ENCODE measurements around the gene ZNF91.

- TF ChIP-seq, protein P1, sequence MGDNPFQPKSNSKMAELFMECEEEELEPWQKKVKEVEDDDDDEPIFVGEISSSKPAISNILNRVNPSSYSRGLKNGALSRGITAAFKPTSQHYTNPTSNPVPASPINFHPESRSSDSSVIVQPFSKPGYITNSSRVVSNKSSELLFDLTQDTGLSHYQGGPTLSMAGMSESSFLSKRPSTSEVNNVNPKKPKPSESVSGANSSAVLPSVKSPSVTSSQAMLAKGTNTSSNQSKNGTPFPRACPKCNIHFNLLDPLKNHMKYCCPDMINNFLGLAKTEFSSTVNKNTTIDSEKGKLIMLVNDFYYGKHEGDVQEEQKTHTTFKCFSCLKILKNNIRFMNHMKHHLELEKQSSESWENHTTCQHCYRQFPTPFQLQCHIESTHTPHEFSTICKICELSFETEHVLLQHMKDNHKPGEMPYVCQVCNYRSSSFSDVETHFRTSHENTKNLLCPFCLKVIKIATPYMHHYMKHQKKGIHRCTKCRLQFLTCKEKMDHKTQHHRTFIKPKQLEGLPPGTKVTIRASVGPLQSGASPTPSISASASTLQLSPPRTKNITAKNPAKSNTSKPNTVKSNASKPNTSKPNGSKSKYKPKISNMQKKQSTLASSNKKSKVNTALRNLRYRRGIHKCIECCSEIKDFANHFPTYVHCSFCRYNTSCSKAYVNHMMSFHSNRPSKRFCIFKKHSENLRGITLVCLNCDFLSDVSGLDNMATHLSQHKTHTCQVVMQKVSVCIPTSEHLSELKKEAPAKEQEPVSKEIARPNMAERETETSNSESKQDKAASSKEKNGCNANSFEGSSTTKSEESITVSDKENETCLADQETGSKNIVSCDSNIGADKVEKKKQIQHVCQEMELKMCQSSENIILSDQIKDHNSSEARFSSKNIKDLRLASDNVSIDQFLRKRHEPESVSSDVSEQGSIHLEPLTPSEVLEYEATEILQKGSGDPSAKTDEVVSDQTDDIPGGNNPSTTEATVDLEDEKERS (tag by site-specific recombination; IDR thresholded peaks at IDR 0.05): no peak
- TF ChIP-seq, protein P2, sequence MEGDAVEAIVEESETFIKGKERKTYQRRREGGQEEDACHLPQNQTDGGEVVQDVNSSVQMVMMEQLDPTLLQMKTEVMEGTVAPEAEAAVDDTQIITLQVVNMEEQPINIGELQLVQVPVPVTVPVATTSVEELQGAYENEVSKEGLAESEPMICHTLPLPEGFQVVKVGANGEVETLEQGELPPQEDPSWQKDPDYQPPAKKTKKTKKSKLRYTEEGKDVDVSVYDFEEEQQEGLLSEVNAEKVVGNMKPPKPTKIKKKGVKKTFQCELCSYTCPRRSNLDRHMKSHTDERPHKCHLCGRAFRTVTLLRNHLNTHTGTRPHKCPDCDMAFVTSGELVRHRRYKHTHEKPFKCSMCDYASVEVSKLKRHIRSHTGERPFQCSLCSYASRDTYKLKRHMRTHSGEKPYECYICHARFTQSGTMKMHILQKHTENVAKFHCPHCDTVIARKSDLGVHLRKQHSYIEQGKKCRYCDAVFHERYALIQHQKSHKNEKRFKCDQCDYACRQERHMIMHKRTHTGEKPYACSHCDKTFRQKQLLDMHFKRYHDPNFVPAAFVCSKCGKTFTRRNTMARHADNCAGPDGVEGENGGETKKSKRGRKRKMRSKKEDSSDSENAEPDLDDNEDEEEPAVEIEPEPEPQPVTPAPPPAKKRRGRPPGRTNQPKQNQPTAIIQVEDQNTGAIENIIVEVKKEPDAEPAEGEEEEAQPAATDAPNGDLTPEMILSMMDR (tag by site-specific recombination; IDR thresholded peaks at IDR 0.05): no peak
- no peak for TF ChIP-seq GLI2 (tag by site-specific recombination; IDR thresholded peaks at IDR 0.05; ENCODE audit: borderline replicate concordance, low read depth)
- no peak for TF ChIP-seq GLI4 (tag by site-specific recombination; IDR thresholded peaks at IDR 0.05)
- TF ChIP-seq TRIM28 (IDR thresholded peaks at IDR 0.05; ENCODE audit: borderline replicate concordance, low read length): no peak
- TF ChIP-seq, protein P3, sequence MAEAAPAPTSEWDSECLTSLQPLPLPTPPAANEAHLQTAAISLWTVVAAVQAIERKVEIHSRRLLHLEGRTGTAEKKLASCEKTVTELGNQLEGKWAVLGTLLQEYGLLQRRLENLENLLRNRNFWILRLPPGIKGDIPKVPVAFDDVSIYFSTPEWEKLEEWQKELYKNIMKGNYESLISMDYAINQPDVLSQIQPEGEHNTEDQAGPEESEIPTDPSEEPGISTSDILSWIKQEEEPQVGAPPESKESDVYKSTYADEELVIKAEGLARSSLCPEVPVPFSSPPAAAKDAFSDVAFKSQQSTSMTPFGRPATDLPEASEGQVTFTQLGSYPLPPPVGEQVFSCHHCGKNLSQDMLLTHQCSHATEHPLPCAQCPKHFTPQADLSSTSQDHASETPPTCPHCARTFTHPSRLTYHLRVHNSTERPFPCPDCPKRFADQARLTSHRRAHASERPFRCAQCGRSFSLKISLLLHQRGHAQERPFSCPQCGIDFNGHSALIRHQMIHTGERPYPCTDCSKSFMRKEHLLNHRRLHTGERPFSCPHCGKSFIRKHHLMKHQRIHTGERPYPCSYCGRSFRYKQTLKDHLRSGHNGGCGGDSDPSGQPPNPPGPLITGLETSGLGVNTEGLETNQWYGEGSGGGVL (tag by site-specific recombination; IDR thresholded peaks at IDR 0.05): no peak
- TF ChIP-seq, protein P4, sequence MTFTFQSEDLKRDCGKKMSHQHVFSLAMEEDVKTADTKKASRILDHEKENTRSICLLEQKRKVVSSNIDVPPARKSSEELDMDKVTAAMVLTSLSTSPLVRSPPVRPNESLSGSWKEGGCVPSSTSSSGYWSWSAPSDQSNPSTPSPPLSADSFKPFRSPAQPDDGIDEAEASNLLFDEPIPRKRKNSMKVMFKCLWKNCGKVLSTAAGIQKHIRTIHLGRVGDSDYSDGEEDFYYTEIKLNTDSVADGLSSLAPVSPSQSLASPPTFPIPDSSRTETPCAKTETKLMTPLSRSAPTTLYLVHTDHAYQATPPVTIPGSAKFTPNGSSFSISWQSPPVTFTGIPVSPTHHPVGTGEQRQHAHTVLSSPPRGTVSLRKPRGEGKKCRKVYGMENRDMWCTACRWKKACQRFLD (tag by site-specific recombination; IDR thresholded peaks at IDR 0.05): no peak
- TF ChIP-seq ZNF23 (tag by site-specific recombination; IDR thresholded peaks at IDR 0.05; ENCODE audit: borderline replicate concordance): no peak
- no peak for TF ChIP-seq BCL11A (tag by site-specific recombination; IDR thresholded peaks at IDR 0.05; ENCODE audit: low read depth)
- no peak for TF ChIP-seq SP3 (tag by site-specific recombination; IDR thresholded peaks at IDR 0.05)
- TF ChIP-seq, protein P5, sequence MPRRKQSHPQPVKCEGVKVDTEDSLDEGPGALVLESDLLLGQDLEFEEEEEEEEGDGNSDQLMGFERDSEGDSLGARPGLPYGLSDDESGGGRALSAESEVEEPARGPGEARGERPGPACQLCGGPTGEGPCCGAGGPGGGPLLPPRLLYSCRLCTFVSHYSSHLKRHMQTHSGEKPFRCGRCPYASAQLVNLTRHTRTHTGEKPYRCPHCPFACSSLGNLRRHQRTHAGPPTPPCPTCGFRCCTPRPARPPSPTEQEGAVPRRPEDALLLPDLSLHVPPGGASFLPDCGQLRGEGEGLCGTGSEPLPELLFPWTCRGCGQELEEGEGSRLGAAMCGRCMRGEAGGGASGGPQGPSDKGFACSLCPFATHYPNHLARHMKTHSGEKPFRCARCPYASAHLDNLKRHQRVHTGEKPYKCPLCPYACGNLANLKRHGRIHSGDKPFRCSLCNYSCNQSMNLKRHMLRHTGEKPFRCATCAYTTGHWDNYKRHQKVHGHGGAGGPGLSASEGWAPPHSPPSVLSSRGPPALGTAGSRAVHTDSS (tag by site-specific recombination; IDR thresholded peaks at IDR 0.05): no peak
- no peak for TF ChIP-seq ZNF549 (tag by site-specific recombination; IDR thresholded peaks at IDR 0.05)
- no peak for TF ChIP-seq ZNF214 (tag by site-specific recombination; IDR thresholded peaks at IDR 0.05; ENCODE audit: borderline replicate concordance)
These were observed 82.8 kb downstream of the ZNF91 start for GRCh38 chr19:23312515-23312914.

All from HEK293 (cell line).